NB4 (cell line): Measurements from ENCODE around the gene GMEB1.
"Not testable (repeated sequence)": the region's sequence is repeated elsewhere in the genome, so short reads cannot be mapped to it uniquely, and the experiment has no call there.

ENCODE experiments used
- DNase-seq: peaks from one replicate; pipeline ENCODE4 v3.0.0; 2010; ENCODE audit warnings: low read depth
- H3K4me3 ChIP-seq: one replicate; pipeline ENCODE4 v1.5.1; 2011; ENCODE audit warnings: mild to moderate bottlenecking, low read depth, low read length, moderate library complexity
- MYC ChIP-seq: IDR thresholded peaks from 2 replicates; pipeline ENCODE4 v1.6.1; 2011; ENCODE audit warnings: low read depth, low read length
- POLR2A ChIP-seq: IDR thresholded peaks from 2 replicates; pipeline ENCODE4 v1.6.1; 2011; ENCODE audit warnings: mild to moderate bottlenecking; ENCODE audit not compliant: insufficient read length; ENCODE audit errors: extremely low read depth
- TF ChIP-seq, protein P1 (sequence below): IDR thresholded peaks from 2 replicates; pipeline ENCODE4 v1.6.1; 2011; ENCODE audit warnings: low read depth, low read length
- TF ChIP-seq, protein P2 (sequence below): IDR thresholded peaks from one replicate; pipeline ENCODE4 v1.5.1; 2012; ENCODE audit warnings: low read depth, low read length

GMEB1 gene

DNA sequence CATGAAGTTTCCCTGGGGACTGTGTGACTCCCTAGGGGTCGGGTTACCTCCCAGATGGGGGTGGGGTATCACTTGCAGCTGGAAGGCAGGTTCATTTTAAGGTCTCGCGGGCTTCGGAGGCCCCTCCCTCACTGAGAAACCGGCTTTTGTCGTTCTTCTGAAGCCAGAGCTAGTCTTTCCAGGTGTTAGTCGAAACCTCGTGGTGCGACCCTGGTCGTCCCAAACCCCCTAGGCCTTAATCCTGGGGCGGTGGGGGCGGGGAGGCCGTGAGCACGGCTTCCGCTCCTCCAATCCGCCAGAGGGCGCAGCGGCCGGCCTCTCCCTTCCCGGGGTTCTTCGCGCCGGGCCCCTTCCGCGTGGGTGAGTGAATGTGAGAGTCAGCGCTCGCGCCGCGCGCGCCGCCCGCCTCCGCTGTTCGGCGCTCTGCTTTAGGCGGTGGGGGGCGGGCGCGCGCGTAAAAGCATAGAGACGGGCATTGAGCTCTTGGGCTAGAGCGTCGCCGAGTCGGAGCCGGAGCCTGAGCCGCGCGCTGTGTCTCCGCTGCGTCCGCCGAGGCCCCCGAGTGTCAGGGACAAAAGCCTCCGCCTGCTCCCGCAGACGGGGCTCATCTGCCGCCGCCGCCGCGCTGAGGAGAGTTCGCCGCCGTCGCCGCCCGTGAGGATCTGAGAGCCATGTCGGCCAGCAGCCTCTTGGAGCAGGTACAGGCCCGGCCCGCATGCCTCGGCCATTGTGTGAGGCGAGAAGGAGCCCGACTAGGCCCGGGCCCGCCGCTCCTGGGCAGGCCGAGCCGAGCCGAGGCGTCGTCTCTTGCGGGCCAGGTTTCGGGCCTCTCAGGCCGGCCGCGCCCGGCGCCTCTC lies 68.1 kb downstream of the GMEB1 start, which contains the start of gene YTHDF2:
YTHDF2 (plus strand) TSS at position 491 of the 857 bp plus-strand sequence; CDS start at position 672, 181 bp downstream.
- TF ChIP-seq, protein P1, sequence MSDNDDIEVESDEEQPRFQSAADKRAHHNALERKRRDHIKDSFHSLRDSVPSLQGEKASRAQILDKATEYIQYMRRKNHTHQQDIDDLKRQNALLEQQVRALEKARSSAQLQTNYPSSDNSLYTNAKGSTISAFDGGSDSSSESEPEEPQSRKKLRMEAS, result peak; percentile 80
- TF ChIP-seq MYC (peak; percentile 80), POLR2A (peak; percentile 67)
- TF ChIP-seq, protein P2, sequence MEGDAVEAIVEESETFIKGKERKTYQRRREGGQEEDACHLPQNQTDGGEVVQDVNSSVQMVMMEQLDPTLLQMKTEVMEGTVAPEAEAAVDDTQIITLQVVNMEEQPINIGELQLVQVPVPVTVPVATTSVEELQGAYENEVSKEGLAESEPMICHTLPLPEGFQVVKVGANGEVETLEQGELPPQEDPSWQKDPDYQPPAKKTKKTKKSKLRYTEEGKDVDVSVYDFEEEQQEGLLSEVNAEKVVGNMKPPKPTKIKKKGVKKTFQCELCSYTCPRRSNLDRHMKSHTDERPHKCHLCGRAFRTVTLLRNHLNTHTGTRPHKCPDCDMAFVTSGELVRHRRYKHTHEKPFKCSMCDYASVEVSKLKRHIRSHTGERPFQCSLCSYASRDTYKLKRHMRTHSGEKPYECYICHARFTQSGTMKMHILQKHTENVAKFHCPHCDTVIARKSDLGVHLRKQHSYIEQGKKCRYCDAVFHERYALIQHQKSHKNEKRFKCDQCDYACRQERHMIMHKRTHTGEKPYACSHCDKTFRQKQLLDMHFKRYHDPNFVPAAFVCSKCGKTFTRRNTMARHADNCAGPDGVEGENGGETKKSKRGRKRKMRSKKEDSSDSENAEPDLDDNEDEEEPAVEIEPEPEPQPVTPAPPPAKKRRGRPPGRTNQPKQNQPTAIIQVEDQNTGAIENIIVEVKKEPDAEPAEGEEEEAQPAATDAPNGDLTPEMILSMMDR, result peak; percentile 81
- peak; percentile 98 for DNase-seq
- H3K4me3 ChIP-seq, result peak within 1 kb of the TSS; percentile 98

DNA sequence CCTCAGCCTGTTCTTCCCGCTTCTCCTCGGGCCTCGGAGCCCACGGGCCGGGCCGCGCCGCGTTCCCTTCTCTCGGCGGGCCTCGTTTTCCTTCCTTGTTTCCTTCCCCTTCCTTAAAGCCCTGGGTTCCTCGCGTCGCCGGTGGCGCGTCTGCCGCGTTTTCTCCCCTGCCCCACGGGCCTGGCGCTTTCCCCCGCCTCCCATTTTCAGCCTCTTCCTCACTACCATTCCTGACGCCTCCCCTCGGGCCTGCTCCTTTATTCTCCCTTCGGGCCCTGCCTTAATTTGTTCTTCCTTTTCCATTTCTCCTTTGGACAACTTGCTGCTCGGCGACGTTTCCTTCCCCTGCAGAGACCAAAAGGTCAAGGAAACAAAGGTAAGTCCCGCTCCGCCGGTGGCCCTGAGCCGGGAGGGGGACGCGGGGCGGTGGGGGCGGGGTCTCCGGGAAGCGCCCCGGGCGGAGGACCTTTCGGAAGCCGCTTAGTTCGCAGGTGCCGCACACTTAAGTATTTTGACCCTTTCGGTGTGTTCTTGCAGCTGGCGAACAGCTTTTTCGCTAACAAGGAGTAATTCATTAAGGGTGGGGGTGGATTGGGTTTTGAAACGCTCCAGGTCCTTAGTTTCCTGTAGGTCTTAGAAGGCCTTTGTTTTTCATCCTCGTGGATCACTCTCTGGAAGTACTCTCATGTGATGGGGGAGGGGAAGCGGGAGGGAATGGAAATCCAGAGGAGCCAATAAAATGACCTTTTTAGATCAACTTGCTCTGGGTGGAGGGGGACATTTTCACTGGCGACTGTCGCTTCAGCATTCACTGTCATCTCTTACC lies 68.9 kb downstream of the GMEB1 start:
- DNase-seq, result peak; percentile 62
- TF ChIP-seq, protein P1, result 0 out of 2 replicates have a peak, but pooled peaks have one; percentile 18
- TF ChIP-seq MYC, result 0 out of 2 replicates have a peak, but pooled peaks have one; percentile 23
- TF ChIP-seq POLR2A, result no peak
- peak overlapping the region; percentile 98 for H3K4me3 ChIP-seq

DNA sequence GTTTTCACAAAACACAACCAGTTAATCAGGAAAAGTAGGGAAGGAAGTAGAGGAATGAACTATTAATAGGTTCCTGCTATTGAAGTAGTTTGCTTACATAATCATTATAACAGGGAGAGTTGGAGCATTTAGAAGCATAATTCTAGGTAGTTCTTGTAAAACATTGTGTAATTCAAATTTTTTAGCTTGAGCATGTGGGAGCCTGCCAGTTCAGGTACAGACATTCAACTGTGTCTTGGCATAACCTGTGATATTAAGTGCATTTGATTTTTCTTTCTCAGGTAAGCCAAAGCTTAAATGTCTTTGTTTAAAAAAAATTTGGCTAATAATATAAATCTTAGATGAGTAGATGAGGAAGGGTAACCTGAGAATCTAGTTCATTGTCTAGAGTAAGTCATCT lies 71.5 kb downstream of the GMEB1 start:
- no peak for DNase-seq
- TF ChIP-seq, protein P2, result no peak
- TF ChIP-seq POLR2A (no peak), MYC (no peak)
- TF ChIP-seq, protein P1, result no peak
- peak overlapping the region; percentile 29 for H3K4me3 ChIP-seq

DNA sequence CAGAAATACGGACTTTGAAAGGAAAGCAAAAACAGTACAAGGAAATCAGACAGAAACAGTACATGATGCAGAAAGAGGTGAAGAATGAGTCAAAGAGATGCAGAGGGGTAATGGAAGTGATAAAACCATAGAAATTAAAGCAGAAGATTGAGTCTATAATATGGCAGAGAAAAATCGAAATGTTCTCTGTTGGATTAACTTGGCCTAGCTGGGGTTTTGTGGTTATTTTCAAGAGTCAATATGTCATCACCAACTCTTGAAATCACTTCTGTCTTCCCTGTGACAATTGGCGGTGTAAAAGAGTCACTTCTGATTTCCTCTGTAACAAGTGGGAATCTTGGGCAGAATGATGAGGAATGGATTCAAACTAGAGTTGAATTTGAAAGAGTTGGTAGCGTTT lies 75.6 kb downstream of the GMEB1 start:
- TF ChIP-seq, protein P2, result no peak
- TF ChIP-seq MYC (no peak), POLR2A (no peak)
- TF ChIP-seq, protein P1, result no peak
- H3K4me3 ChIP-seq, result peak overlapping the region; percentile 41
- no peak for DNase-seq

DNA sequence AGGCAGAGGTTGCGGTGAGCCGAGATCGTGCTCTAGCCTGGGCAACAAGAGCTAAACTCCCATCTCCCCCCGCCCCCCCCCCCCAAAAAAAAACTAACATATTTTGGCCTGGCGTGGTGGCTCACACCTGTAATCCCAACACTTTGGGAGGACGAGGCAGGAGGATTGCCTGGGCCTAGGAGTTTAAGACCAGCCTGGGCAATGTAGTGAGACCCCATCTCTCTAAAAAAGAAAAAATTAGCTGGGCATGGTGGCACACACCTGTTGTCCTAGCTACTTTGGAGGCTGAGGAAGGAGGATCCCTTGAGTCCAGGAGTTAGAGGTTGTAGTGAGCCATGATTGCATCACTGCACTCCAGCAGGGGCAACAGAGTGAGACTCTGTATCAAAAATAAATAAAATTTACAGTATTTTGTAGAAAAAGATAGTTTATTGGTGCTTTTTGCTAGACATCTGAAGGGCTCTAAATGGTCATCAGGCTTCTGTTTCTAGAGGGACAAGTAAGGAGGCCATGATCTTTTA lies 77.1 kb downstream of the GMEB1 start:
- no peak for DNase-seq
- TF ChIP-seq, protein P1, result no peak
- H3K4me3 ChIP-seq, result peak overlapping the region; percentile 37

DNA sequence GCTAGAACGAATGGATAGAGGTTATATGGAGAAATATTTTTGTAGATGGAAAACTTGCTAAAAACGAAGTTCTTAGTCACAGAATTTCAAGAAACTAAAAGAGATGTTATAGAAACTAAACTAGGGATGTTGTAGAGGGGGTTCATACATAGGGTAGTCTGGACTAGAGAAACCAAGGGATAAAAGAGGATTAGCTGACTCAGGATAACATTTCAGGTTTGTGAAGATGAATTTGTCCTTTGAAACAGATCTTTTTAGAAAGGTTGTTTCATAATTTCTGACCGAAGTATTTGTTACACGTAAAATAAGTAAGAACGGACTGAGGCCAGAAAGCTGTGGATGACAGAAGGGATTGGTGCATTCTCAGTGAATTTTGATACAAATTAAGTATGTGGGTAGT lies 81.7 kb downstream of the GMEB1 start:
- no peak for DNase-seq
- TF ChIP-seq MYC (no peak), POLR2A (no peak)
- TF ChIP-seq, protein P1, result no peak
- TF ChIP-seq, protein P2, result no peak
- H3K4me3 ChIP-seq, result no peak overlapping the region

DNA sequence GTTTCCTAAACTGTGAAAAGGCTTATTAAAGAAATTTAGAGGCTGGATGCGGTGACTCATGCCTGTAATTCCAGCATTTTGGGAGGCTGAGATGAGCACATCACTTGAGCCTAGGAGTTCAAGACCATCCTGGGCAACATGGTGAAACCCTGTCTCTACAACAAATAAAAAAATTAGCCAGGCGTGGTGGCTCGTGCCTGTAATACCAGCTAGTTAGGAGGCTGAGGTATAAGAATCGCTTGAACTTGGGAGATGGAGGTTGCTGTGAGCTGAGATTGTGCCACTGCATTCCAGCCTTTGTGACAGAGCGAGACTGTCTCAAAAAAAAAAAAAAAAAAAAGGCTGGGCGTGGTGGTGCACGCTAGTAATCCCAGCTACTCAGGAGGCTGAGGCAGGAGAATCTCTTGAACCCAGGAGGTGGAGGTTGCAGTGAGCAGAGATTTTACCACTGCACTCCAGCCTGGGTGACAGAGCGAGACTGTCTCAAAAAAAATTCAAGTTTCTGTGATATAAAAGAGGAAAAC lies 82.2 kb downstream of the GMEB1 start:
- DNase-seq, H3K4me3 ChIP-seq: not testable (repeated sequence)
